Measurements from ENCODE around the gene CCDC122.

DNA sequence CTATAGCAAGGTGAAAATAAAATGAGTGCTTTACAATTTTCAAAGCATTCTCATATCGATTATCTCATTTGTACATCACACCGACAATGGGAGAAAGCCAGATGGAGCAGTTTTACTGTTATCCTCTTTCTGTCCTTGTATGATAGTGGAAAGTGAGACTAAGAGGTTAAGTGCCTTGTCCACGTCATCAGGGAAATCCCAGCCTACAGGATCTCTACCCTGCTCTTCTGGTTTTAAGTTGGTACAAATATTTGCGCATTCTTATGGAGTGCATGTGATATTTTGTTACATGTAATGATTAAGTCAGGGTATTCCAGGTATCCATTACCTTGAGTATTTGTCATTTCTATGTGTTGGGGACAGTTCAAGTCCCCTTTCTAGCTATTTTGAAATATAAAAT is 80.3 kb downstream of the CCDC122 start:
- TF ChIP-seq, protein P1, sequence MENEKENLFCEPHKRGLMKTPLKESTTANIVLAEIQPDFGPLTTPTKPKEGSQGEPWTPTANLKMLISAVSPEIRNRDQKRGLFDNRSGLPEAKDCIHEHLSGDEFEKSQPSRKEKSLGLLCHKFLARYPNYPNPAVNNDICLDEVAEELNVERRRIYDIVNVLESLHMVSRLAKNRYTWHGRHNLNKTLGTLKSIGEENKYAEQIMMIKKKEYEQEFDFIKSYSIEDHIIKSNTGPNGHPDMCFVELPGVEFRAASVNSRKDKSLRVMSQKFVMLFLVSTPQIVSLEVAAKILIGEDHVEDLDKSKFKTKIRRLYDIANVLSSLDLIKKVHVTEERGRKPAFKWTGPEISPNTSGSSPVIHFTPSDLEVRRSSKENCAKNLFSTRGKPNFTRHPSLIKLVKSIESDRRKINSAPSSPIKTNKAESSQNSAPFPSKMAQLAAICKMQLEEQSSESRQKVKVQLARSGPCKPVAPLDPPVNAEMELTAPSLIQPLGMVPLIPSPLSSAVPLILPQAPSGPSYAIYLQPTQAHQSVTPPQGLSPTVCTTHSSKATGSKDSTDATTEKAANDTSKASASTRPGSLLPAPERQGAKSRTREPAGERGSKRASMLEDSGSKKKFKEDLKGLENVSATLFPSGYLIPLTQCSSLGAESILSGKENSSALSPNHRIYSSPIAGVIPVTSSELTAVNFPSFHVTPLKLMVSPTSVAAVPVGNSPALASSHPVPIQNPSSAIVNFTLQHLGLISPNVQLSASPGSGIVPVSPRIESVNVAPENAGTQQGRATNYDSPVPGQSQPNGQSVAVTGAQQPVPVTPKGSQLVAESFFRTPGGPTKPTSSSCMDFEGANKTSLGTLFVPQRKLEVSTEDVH (IDR thresholded peaks at IDR 0.05; ENCODE audit: low read depth, partially characterized antibody), result no peak
- TF ChIP-seq, protein P2, sequence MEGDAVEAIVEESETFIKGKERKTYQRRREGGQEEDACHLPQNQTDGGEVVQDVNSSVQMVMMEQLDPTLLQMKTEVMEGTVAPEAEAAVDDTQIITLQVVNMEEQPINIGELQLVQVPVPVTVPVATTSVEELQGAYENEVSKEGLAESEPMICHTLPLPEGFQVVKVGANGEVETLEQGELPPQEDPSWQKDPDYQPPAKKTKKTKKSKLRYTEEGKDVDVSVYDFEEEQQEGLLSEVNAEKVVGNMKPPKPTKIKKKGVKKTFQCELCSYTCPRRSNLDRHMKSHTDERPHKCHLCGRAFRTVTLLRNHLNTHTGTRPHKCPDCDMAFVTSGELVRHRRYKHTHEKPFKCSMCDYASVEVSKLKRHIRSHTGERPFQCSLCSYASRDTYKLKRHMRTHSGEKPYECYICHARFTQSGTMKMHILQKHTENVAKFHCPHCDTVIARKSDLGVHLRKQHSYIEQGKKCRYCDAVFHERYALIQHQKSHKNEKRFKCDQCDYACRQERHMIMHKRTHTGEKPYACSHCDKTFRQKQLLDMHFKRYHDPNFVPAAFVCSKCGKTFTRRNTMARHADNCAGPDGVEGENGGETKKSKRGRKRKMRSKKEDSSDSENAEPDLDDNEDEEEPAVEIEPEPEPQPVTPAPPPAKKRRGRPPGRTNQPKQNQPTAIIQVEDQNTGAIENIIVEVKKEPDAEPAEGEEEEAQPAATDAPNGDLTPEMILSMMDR (IDR thresholded peaks at IDR 0.05 in 2 of 3, conservative IDR thresholded peaks at IDR 0.05 in 1 of 3; ENCODE audit: control insufficient read depth in 2 of 3, extremely low read depth in 1 of 3, insufficient read depth in 1 of 3, low read depth in 3 of 3, low read length in 3 of 3), result no peak
